Measurements from ENCODE around the gene ACTR1A.

ACTR1A gene

DNA sequence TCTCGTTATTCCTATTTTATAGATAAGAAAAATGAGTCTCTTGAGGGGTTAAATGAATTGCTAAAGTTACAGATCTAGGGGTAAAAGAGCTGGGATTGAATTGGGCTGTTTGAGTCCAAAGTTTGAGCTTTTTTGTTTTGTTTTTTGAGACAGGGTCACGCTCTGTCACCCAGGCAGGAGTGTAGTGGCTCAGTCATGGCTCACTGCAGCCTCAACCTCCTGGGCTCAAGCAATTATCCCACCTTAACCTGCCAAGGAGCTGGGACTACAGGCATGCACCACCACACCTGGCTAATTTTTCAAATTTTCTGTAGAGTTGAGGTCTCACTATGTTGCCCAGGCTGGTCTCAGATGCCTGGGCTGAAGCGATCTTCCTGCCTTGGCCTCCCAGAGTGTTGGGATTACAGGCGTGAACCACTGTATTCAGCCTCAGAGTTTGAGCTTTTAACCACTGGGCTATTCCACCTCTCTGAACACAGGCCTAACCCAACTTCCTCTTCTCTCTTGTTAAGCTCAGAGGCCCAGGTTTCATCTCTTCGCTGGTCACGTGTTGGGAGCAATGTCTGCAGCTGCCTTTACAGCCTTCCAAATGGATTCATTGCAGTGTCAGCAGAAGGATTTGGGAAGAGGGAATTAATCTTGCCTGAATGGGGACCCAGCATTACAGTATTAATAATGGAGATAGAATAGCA, 9.2 kb upstream of the ACTR1A start:
- H3K36me3 ChIP-seq (ENCODE audit: insufficient read depth, low read length) = peaks cover 37% of the 10 kb centered on the region
- H3K27me3 ChIP-seq (ENCODE audit: control insufficient read depth, insufficient read depth, low read length) = no peaks in the 10 kb centered on the region
- no peaks in the 10 kb centered on the region for H3K9me3 ChIP-seq (replicated peaks; ENCODE audit: low read length)
- H3K9ac ChIP-seq (ENCODE audit: low read depth, low read length) = no peak overlapping the region
- H3K4me3 ChIP-seq (ENCODE audit: low read length) = no peak overlapping the region
- no peak overlapping the region for H3K4me2 ChIP-seq (ENCODE audit: low read length)
- H3K4me1 ChIP-seq (ENCODE audit: control insufficient read depth, insufficient read depth, low read length) = peaks cover 12% of the 10 kb centered on the region

DNA sequence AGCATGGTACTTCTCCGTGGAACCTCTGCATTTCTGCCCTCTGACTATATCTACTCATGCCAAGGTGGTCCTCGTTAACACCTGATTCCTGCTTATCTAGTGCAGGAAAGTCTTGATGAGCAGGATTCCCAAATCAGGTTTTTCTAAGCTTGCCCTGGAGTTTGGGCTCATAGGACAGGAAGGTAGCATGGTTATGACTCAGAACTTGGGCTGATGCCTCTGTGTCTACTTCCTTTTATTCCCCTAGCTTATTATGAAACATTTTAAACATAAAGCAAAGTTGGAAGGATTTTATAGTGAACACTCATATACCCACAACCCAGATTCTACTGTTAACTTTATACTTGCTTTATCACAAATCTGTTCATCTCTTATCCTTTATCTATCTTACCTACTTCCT, 6.9 kb upstream of the ACTR1A start:
- Histone ChIP-seq H3K9me3 (replicated peaks; ENCODE audit: low read length) (no peaks in the 10 kb centered on the region), H3K4me2 (ENCODE audit: low read length) (no peak overlapping the region), H3K9ac (ENCODE audit: low read depth, low read length) (no peak overlapping the region), H3K4me1 (ENCODE audit: control insufficient read depth, insufficient read depth, low read length) (peaks cover 20% of the 10 kb centered on the region), H3K36me3 (ENCODE audit: insufficient read depth, low read length) (peaks cover 27% of the 10 kb centered on the region), H3K4me3 (ENCODE audit: low read length) (no peak overlapping the region), H3K27me3 (ENCODE audit: control insufficient read depth, insufficient read depth, low read length) (no peaks in the 10 kb centered on the region)

DNA sequence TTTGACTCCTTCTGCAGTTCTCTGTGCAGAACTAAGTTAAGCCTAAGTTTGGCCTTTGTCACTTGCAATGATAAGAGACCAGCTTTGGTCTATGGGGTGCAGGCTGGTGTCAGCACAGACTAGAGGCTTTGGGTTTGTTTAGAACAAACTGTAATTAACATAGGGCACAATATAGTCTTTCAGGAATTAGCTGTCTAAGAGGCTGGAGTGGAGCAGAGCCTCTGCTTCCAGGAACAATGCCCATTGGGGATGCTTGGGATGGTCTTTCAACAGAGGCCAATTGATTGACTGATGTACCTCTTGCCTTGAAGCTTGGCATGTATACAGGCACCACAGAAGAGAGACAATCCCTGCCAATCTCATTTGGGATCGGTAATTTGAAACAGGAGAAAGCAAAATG, 6.0 kb upstream of the ACTR1A start:
- H3K27me3 ChIP-seq (ENCODE audit: control insufficient read depth, insufficient read depth, low read length) = no peaks in the 10 kb centered on the region
- H3K4me3 ChIP-seq (ENCODE audit: low read length) = no peak overlapping the region
- peaks cover 21% of the 10 kb centered on the region for H3K4me1 ChIP-seq (ENCODE audit: control insufficient read depth, insufficient read depth, low read length)
- no peaks in the 10 kb centered on the region for H3K9me3 ChIP-seq (replicated peaks; ENCODE audit: low read length)
- no peak overlapping the region for H3K9ac ChIP-seq (ENCODE audit: low read depth, low read length)
- H3K4me2 ChIP-seq (ENCODE audit: low read length) = no peak overlapping the region
- H3K36me3 ChIP-seq (ENCODE audit: insufficient read depth, low read length) = peaks cover 25% of the 10 kb centered on the region

DNA sequence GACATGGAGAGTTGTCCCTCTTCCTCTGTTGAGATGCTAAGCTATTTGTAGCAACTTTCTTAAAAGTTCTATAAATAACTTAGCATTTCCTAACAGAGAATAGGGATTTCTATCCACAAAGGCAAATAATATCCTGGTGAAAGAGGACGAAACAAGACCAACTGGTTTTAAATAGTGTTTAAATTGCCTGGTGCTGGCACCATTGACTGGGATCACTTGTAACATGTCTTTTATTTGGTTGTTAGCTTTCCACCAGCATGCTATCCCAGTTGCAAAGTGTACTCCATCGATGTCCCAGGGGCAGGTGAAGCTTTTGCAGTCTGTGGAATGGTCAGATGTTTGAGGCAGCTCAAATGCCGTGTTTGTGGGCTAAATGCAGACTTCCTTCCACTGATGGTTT, 5.0 kb upstream of the ACTR1A start:
- Histone ChIP-seq H3K4me3 (ENCODE audit: low read length) (no peak overlapping the region), H3K9me3 (replicated peaks; ENCODE audit: low read length) (no peaks in the 10 kb centered on the region), H3K4me1 (ENCODE audit: control insufficient read depth, insufficient read depth, low read length) (peaks cover 26% of the 10 kb centered on the region), H3K36me3 (ENCODE audit: insufficient read depth, low read length) (peaks cover 18% of the 10 kb centered on the region), H3K4me2 (ENCODE audit: low read length) (no peak overlapping the region), H3K9ac (ENCODE audit: low read depth, low read length) (no peak overlapping the region), H3K27me3 (ENCODE audit: control insufficient read depth, insufficient read depth, low read length) (no peaks in the 10 kb centered on the region)

DNA sequence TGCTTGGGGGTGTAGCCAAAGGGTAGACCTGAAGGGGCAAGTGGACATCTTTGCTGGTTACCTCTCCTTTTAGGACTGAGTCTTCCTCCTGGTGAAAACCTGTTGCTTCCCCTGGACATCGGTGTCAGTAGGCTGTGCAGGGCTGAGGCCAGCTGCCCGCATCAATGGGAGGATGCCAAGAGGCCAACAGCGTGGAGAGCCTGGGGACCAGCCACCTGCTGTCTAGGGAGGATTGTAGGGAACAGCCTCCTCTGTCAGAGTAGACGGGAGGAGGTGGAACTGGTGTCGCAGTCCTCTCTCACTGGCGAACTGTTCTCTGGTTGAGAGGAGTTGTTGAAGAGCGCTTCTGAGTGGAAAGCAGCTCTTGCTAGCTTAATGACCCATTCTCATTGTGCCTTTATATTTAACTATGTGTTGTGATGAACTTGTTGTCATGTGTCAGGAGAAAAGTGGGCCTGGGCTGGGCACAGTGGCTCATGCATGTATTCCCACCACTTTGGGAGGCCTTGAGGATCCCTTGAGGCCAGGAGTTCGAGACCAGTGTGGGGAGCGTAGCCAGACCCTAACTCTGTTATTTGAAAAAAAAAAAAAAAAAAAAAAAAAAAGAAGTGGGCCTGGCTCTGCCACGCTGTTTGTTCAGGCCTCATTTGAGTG, 3.1 kb upstream of the ACTR1A start:
- peak overlapping the region; percentile 80 for H3K9ac ChIP-seq (ENCODE audit: low read depth, low read length)
- H3K36me3 ChIP-seq (ENCODE audit: insufficient read depth, low read length) = peaks cover 6% of the 10 kb centered on the region
- H3K9me3 ChIP-seq (replicated peaks; ENCODE audit: low read length) = no peaks in the 10 kb centered on the region
- H3K4me2 ChIP-seq (ENCODE audit: low read length) = peak overlapping the region; percentile 96
- H3K27me3 ChIP-seq (ENCODE audit: control insufficient read depth, insufficient read depth, low read length) = no peaks in the 10 kb centered on the region
- H3K4me1 ChIP-seq (ENCODE audit: control insufficient read depth, insufficient read depth, low read length) = peaks cover 29% of the 10 kb centered on the region
- peak overlapping the region; percentile 96 for H3K4me3 ChIP-seq (ENCODE audit: low read length)

DNA sequence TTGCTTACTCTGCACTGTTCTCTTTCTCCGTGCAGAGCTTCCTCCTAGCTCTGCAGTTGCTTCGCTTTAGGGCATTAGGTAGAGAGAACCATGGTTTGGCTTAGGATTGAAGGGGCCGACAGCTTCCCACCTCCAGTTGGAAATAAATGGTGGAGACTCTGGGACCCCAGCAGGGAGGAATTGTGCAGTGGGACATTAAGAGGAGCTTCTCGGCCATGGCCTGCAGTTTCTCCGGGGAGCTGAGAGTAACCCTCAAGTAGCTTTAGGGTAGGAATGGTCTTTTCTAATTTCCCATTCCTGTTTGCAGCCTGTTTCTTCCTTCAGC, 2.4 kb upstream of the ACTR1A start:
- Histone ChIP-seq H3K36me3 (ENCODE audit: insufficient read depth, low read length) (peaks cover 4% of the 10 kb centered on the region), H3K27me3 (ENCODE audit: control insufficient read depth, insufficient read depth, low read length) (no peaks in the 10 kb centered on the region), H3K4me1 (ENCODE audit: control insufficient read depth, insufficient read depth, low read length) (peaks cover 29% of the 10 kb centered on the region), H3K9me3 (replicated peaks; ENCODE audit: low read length) (no peaks in the 10 kb centered on the region), H3K4me2 (ENCODE audit: low read length) (peak overlapping the region; percentile 96), H3K4me3 (ENCODE audit: low read length) (peak overlapping the region; percentile 96), H3K9ac (ENCODE audit: low read depth, low read length) (peak overlapping the region; percentile 80)

DNA sequence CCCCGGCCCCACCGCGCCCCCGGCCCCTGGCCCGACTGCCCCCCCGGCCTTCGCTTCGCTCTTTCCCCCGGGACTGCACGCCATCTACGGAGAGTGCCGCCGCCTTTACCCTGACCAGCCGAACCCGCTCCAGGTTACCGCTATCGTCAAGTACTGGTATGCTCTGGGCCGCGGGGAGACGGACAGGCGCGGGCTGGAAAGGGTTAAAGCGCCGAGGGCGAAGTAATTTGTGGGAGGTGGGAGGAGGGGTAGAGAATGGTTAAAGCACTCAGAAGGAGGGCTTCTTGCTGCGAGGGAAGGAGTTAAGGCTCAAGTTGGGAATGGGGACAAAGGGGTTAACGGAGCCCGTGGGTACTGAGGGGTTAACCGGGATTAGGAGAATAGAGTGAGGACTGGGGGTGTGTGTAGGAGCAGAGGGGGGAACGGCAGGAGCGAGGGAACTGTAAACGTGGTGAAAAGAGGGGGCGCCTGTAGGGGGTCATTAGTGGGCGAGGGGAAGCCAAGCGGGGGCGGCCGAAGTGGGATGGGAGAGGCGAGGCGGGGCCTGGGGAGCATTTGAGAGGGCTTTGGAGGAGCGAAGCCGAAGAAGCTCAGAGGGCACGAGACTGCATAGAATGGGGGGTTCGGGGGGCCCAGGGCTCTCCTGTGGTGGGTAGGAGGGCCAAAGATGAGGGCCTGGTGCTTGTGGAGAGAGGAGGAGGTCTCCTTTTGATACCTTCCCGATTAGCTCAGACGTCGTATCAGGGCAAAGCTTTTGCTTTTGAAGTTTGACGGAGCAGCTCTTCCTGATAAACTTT, 1.9 kb upstream of the ACTR1A start:
- H3K4me3 ChIP-seq (ENCODE audit: low read length) = peak overlapping the region; percentile 96
- H3K4me2 ChIP-seq (ENCODE audit: low read length) = peak overlapping the region; percentile 96
- H3K9ac ChIP-seq (ENCODE audit: low read depth, low read length) = peak overlapping the region; percentile 80
- H3K36me3 ChIP-seq (ENCODE audit: insufficient read depth, low read length) = peaks cover 2% of the 10 kb centered on the region
- H3K4me1 ChIP-seq (ENCODE audit: control insufficient read depth, insufficient read depth, low read length) = peaks cover 24% of the 10 kb centered on the region
- no peaks in the 10 kb centered on the region for H3K9me3 ChIP-seq (replicated peaks; ENCODE audit: low read length)
- no peaks in the 10 kb centered on the region for H3K27me3 ChIP-seq (ENCODE audit: control insufficient read depth, insufficient read depth, low read length)

DNA sequence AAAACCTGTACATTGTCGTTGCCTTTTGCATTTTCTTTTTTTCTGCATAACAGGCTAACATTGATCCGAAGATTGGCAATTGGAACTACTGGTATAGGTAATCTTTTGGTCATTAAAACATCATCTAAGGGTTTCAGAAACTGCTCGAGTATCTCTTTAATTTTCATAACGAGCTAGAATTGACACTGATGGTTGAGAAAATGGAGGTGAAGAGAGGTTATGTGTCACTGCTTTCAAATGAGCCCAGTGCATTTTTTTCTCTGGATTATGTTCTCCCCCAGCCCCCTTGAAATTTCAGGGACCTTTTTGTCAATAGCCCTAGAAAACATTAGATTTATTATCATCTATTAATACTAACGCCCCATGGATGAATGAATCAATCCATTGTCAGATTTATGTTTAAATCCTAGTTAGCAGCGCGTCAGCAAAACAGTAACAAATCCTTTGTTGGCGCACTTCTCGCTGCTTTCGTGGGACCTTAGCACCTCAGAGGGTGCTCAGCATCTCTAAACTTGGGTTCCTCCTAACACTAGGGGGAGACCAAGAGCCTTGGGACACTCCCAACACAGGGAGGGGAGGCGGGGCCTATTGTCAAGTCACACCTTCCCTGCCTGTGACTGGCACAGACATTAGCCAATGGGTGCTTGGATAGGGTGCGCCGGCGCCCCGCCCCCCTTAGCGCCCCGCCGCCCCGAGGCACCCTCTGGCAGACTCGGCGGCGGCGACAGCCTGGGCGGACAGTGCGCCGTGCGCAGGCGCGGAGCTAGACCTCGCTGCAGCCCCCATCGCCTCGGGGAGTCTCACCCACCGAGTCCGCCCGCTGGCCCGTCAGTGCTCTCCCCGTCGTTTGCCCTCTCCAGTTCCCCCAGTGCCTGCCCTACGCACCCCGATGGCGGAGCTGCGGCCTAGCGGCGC, 1.0 kb upstream of the ACTR1A start, which contains the start of gene SUFU:
Gene SUFU, plus strand, starts transcription at position 709 of the 915 bp plus-strand sequence. Its CDS starts 181 bp downstream, at position 890.
- Histone ChIP-seq H3K9me3 (replicated peaks; ENCODE audit: low read length) (no peaks in the 10 kb centered on the region), H3K36me3 (ENCODE audit: insufficient read depth, low read length) (peaks cover 2% of the 10 kb centered on the region), H3K4me2 (ENCODE audit: low read length) (peak within 1 kb of the TSS; percentile 96), H3K9ac (ENCODE audit: low read depth, low read length) (peak within 1 kb of the TSS; percentile 80), H3K4me3 (ENCODE audit: low read length) (peak within 1 kb of the TSS; percentile 96), H3K27me3 (ENCODE audit: control insufficient read depth, insufficient read depth, low read length) (no peaks in the 10 kb centered on the region), H3K4me1 (ENCODE audit: control insufficient read depth, insufficient read depth, low read length) (peaks cover 18% of the 10 kb centered on the region)

DNA sequence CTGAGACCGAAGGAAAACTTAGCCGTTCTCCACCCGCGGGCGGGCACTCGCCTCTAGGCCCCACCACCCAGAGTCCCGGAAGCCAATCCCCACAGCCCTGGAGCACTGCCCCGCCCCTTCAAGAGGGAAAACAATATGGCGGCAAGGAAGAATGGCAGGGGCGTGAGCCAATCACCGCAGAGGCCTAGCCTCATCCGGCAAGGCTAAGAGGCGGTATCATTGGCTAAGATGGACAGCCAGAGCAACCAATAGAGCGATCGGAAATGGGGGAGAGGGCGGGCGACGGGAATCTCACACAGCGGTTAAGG, 529 bp downstream of the ACTR1A start:
- H3K4me2 ChIP-seq (ENCODE audit: low read length) = peak overlapping the region; percentile 76
- peaks cover 2% of the 10 kb centered on the region for H3K36me3 ChIP-seq (ENCODE audit: insufficient read depth, low read length)
- peaks cover 18% of the 10 kb centered on the region for H3K4me1 ChIP-seq (ENCODE audit: control insufficient read depth, insufficient read depth, low read length)
- H3K9ac ChIP-seq (ENCODE audit: low read depth, low read length) = peak overlapping the region; percentile 94
- no peaks in the 10 kb centered on the region for H3K9me3 ChIP-seq (replicated peaks; ENCODE audit: low read length)
- H3K4me3 ChIP-seq (ENCODE audit: low read length) = peak overlapping the region; percentile 89
- no peaks in the 10 kb centered on the region for H3K27me3 ChIP-seq (ENCODE audit: control insufficient read depth, insufficient read depth, low read length)

DNA sequence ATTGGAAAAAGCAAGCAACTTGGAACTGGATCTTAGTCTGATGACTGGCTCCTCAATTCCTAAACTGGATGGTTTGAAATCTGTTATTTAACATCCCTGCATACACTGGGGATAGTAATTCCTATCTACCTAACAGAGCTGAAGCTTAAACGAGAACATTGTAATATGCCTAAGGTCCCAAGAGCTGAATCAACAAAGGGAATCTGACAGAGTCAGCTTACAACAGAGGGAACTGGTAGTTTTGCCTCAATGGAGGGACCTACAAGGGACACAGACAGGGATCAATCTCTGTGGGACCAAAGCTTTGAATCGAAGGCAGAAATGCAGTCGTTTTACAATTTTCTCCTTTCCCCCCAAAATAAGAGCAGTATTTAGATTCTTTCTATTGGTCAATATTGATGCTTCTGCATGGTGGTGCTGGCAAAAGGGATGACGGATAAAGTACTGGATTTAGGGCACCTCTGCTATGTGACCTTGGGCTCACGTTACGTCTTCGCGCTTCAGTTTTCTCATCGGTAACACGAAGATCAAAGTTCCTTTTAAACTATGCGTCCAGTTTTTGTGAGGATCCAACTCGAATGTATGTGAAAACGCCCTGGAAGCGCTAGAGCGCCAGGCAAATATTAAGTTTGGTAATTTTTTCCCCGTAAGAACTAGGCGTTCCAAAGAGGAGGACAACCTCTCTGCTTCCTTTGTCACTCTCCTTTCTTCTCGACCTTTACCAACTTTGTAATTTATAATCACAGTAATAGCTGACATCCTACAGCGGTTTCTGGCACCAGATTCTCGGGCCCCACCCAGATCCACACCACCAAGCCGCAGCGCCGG, 1.1 kb downstream of the ACTR1A start:
- peak overlapping the region; percentile 94 for H3K9ac ChIP-seq (ENCODE audit: low read depth, low read length)
- peaks cover 18% of the 10 kb centered on the region for H3K4me1 ChIP-seq (ENCODE audit: control insufficient read depth, insufficient read depth, low read length)
- H3K4me2 ChIP-seq (ENCODE audit: low read length) = peak overlapping the region; percentile 76
- H3K4me3 ChIP-seq (ENCODE audit: low read length) = peak overlapping the region; percentile 75
- no peaks in the 10 kb centered on the region for H3K27me3 ChIP-seq (ENCODE audit: control insufficient read depth, insufficient read depth, low read length)
- H3K36me3 ChIP-seq (ENCODE audit: insufficient read depth, low read length) = peaks cover 2% of the 10 kb centered on the region
- no peaks in the 10 kb centered on the region for H3K9me3 ChIP-seq (replicated peaks; ENCODE audit: low read length)
